ENCODE data around the gene FNDC3B. TPM values are rescaled to one million over a fixed set of nuclear protein-coding genes. Genes with fewer than 3 reads are reported as not detected.

The FNDC3B gene
- total RNA-seq, 1 donor from 2014 or later = 79.2 TPM

- no peak for DNase-seq (ENCODE audit: extremely low spot score, unreplicated experiment)
- H3K9me3 Mint-ChIP-seq = no peaks in the 10 kb centered on the region
- no peak for TF ChIP-seq CTCF (conservative IDR thresholded peaks at IDR 0.05)
- H3K4me3 Mint-ChIP-seq = no peak overlapping the region
- H3K27ac Mint-ChIP-seq = no peak overlapping the region
- H3K27me3 Mint-ChIP-seq = no peaks in the 10 kb centered on the region
- H3K36me3 Mint-ChIP-seq = peaks cover under 1% of the 10 kb centered on the region
- no peaks in the 10 kb centered on the region for H3K4me1 Mint-ChIP-seq (ENCODE audit: unreplicated experiment)
Measured at GRCh38 chr3:172407872-172408271, 368.5 kb downstream of the FNDC3B start.

- Mint-ChIP-seq H3K27me3 (peaks cover 4% of the 10 kb centered on the region), H3K4me3 (no peak overlapping the region), H3K36me3 (no peaks in the 10 kb centered on the region), H3K4me1 (ENCODE audit: unreplicated experiment) (no peaks in the 10 kb centered on the region), H3K27ac (no peak overlapping the region), H3K9me3 (no peaks in the 10 kb centered on the region)
- no peak for DNase-seq (ENCODE audit: extremely low spot score, unreplicated experiment)
- no peak for TF ChIP-seq CTCF (conservative IDR thresholded peaks at IDR 0.05)
Measured at GRCh38 chr3:172410702-172411477, 371.5 kb downstream of the FNDC3B start.

- Mint-ChIP-seq H3K9me3 (no peaks in the 10 kb centered on the region), H3K27ac (no peak overlapping the region), H3K36me3 (no peaks in the 10 kb centered on the region), H3K27me3 (peaks cover 6% of the 10 kb centered on the region), H3K4me1 (ENCODE audit: unreplicated experiment) (no peaks in the 10 kb centered on the region), H3K4me3 (no peak overlapping the region)
- DNase-seq (ENCODE audit: extremely low spot score, unreplicated experiment) = no peak
- no peak for TF ChIP-seq CTCF (conservative IDR thresholded peaks at IDR 0.05)
Measured at GRCh38 chr3:172411478-172411947, 372.1 kb downstream of the FNDC3B start.

GRCh38 chr3:172415323-172415722 is 375.9 kb downstream of the FNDC3B start:
- no peak overlapping the region for H3K4me3 Mint-ChIP-seq
- no peak for DNase-seq (ENCODE audit: extremely low spot score, unreplicated experiment)
- no peak for TF ChIP-seq CTCF (conservative IDR thresholded peaks at IDR 0.05)
- H3K27me3 Mint-ChIP-seq = peaks cover 12% of the 10 kb centered on the region
- H3K36me3 Mint-ChIP-seq = no peaks in the 10 kb centered on the region
- no peak overlapping the region for H3K27ac Mint-ChIP-seq
- H3K9me3 Mint-ChIP-seq = no peaks in the 10 kb centered on the region
- no peaks in the 10 kb centered on the region for H3K4me1 Mint-ChIP-seq (ENCODE audit: unreplicated experiment)

- Mint-ChIP-seq H3K36me3 (no peaks in the 10 kb centered on the region), H3K4me3 (no peak overlapping the region), H3K27ac (no peak overlapping the region), H3K4me1 (ENCODE audit: unreplicated experiment) (no peaks in the 10 kb centered on the region), H3K9me3 (no peaks in the 10 kb centered on the region), H3K27me3 (peaks cover 29% of the 10 kb centered on the region)
- TF ChIP-seq CTCF (conservative IDR thresholded peaks at IDR 0.05) = no peak
- DNase-seq (ENCODE audit: extremely low spot score, unreplicated experiment) = no peak
Measured at GRCh38 chr3:172437713-172438112, 398.3 kb downstream of the FNDC3B start.

All from type B pancreatic cell (in vitro differentiated cells).